ENCODE measurements around the gene SNX33. TPM values are rescaled to one million over a fixed set of nuclear protein-coding genes. Genes with fewer than 3 reads are reported as not detected.

SNX33 gene, protein sequence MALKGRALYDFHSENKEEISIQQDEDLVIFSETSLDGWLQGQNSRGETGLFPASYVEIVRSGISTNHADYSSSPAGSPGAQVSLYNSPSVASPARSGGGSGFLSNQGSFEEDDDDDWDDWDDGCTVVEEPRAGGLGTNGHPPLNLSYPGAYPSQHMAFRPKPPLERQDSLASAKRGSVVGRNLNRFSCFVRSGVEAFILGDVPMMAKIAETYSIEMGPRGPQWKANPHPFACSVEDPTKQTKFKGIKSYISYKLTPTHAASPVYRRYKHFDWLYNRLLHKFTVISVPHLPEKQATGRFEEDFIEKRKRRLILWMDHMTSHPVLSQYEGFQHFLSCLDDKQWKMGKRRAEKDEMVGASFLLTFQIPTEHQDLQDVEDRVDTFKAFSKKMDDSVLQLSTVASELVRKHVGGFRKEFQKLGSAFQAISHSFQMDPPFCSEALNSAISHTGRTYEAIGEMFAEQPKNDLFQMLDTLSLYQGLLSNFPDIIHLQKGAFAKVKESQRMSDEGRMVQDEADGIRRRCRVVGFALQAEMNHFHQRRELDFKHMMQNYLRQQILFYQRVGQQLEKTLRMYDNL
- total RNA-seq = 7.9 and 8.4 TPM in 2 replicates

DNA sequence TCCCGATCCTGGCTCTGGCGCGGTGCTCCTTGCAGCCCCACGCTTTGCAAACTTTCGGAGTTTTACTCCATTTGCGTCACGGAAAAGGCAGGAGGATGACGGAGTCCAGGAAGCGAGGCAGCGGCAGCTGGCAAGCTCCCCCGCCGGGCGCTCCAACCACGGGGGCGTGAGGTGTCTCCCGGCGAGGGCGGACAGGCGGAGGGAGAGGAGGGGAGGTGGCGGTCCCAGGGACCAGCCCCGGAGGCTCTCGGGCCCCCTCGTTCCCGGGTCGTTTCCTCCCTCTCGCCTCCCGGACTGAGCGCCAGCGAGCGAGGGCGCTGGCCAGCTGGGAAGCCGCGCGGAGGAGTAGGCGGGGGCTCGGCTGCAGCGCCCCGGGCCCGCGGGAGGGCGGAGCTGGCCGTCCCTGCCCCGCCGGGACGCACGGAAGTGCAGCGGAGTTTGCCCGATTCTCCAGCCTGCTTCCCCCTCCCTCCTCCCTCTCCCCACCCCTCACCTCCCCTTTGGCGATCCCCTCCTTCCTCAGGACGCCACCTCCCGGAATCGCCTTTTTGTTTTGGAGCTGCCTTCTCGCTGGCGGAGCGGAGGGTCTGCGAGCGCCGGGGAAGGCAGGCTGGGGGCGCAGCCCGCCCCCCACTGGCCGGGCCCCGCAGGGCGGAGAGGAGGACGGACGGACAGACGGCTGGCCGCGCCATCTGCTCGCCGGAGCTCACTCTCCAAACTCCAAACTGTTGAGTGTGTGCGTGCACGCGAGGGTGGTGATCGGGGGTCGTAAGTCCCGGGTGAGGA, at the start of gene SNX33:
Gene SNX33 (plus strand): TSS at position 543 of the 786 bp plus-strand sequence. CDS start 1,191 bp downstream, outside the sequence.

DNA sequence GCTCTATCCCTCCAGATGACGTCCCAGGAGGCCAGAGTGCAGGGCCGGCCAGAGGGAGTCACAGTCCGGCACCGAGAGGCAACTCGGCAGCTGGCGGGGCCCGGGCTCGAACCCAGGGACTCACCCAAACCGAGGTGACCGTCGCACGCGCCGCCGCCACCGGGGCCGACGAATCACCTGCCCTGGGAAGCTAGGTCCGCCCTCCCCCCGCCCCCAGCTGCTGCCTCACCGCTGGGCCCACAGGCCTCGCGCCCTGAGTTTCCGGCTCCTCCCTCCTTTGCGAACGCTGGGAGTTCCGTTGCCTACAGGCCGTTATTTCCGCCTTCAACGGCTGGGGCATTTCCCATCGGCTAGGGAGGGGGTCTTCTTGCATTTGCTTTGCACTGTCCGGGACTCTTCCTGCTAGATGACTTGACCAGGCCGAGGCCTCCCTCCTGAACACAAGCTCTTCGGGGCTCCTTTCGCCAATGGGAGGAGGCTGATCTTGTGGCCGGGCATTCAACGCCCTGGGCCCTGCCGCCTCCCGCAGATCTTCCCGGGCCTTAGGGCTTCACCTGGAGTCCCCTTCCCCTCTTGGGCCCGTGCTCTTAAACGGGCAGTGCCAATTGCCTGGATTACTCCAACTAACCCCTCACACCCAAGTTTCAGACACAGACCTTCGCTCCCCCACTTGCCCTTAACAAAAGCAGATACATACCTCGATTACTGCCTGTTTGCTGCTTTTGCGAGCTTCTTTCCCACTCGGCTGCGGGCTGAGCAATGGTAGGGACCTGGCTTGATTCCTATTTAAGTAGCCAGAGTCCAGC, 22.0 kb upstream of the SNX33 start, which contains the start of gene SNUPN:
Gene SNUPN (minus strand): TSS at position 184 of the 806 bp plus-strand sequence. CDS start 4,674 bp downstream, outside the sequence.

DNA sequence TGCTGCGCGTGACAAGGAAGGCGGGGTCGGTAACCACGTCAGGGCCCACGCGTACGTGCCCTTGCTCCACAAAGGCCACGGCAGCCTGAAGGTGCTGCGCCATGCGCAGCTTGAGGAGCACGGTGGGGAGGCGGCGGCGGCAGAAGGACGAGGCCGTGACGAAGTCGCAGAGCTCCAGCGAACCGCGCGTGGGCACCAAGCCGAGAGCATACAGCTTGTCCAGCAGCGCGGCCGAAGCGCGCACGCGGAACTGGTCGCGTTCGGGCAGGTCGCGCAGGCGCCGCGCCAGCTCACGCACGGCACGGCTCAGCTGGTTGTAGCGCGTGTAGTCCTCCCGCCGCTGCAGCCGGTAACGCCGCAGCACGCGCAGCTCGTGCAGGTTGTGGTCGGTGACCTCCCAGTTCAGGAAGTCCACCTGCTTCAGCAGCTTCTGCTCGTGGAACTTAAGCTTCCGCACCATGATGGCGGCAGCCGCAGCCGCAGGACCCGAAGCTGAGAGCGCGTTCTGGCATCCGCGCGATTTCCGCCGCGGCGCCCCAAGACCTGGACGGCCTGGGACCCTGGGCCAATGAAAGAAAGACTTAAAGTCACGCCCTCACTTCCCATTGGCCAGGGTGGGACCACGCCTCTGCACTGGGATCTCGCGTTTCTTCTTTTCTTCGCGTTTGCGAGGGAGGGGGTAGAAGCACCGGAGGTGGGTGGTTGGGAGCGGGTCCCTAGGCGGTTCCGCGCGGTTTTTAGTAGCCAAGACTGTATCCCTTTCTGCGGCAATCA, 7.8 kb upstream of the SNX33 start, which contains the start of gene IMP3:
Gene IMP3 (minus strand): TSS at position 516 of the 774 bp plus-strand sequence. CDS start 56 bp downstream, at position 460.

Other genes with a start within 250 kb of the SNX33 start
- gene SIN3A, start 196.2 kb upstream of the SNX33 start, total RNA-seq = 14.8 and 17.1 TPM in 2 replicates
- gene PTPN9, start 68.6 kb upstream of the SNX33 start, total RNA-seq = 16.5 and 18.8 TPM in 2 replicates
- gene SNUPN, start 22.2 kb upstream of the SNX33 start, total RNA-seq = 21.1 and 22.8 TPM in 2 replicates
- gene IMP3, start 7.7 kb upstream of the SNX33 start, total RNA-seq = 116 TPM in 2 replicates
- gene CSPG4, start 64.9 kb downstream of the SNX33 start, total RNA-seq = under 0.01 TPM in 1 of 2 replicates, not detected in the other
- 25.4 and 32.3 TPM in 2 replicates for gene UBE2Q2, start 195.5 kb downstream of the SNX33 start, total RNA-seq

All from mammary microvascular endothelial cell (primary cell).